AG08395 (cell line): ENCODE measurements around the gene GLCE.

Source experiments
- DNase-seq: peaks from one replicate; pipeline ENCODE4 v3.0.0; 2012; ENCODE audit warnings: mixed read lengths, low spot score

The GLCE gene

GRCh38 chr15:69209661-69210060 is 49.2 kb downstream of the GLCE start:
- DNase-seq, result no peak

GRCh38 chr15:69210574-69210973 is 50.1 kb downstream of the GLCE start:
- DNase-seq, result no peak

GRCh38 chr15:69213786-69214185 is 53.4 kb downstream of the GLCE start:
- DNase-seq, result no peak

- no peak for DNase-seq
Observed at GRCh38 chr15:69215314-69216035, 55.0 kb downstream of the GLCE start.

GRCh38 chr15:69217381-69217780 is 56.9 kb downstream of the GLCE start:
- no peak for DNase-seq

GRCh38 chr15:69219690-69220089 is 59.3 kb downstream of the GLCE start:
- no peak for DNase-seq

- no peak for DNase-seq
Observed at GRCh38 chr15:69222002-69222474, 61.6 kb downstream of the GLCE start.

GRCh38 chr15:69223083-69223813 is 62.8 kb downstream of the GLCE start:
- DNase-seq, result no peak

GRCh38 chr15:69224383-69224782 is 63.9 kb downstream of the GLCE start:
- DNase-seq, result no peak

- peak; percentile 14 for DNase-seq
Observed at GRCh38 chr15:69225355-69226022, 65.1 kb downstream of the GLCE start.

GRCh38 chr15:69226023-69226355 is 65.6 kb downstream of the GLCE start:
- DNase-seq, result no peak

GRCh38 chr15:69232144-69232543 is 71.7 kb downstream of the GLCE start:
- DNase-seq, result no peak

- DNase-seq, result no peak
Observed at GRCh38 chr15:69232765-69233164, 72.3 kb downstream of the GLCE start.

GRCh38 chr15:69234676-69235075 is 74.2 kb downstream of the GLCE start:
- DNase-seq, result no peak

- no peak for DNase-seq
Observed at GRCh38 chr15:69236505-69236904, 76.1 kb downstream of the GLCE start.

- DNase-seq, result no peak
Observed at GRCh38 chr15:69237718-69238117, 77.3 kb downstream of the GLCE start.

GRCh38 chr15:69244798-69245197 is 84.4 kb downstream of the GLCE start:
- DNase-seq, result no peak

- DNase-seq, result peak; percentile 72
Observed at GRCh38 chr15:69253156-69253555, 92.7 kb downstream of the GLCE start.

GRCh38 chr15:69265347-69265955 is 105.0 kb downstream of the GLCE start:
- peak; percentile 30 for DNase-seq

GRCh38 chr15:69271217-69271616 is 110.8 kb downstream of the GLCE start:
- no peak for DNase-seq

GRCh38 chr15:69272139-69272538 is 111.7 kb downstream of the GLCE start:
- DNase-seq, result no peak

GRCh38 chr15:69272891-69273290 is 112.5 kb downstream of the GLCE start:
- DNase-seq, result no peak
